NOMO-1 treated with DMSO at 0.1 percent for 48 hours (cell line): ENCODE results near the gene AZI2.

Experiments
- DNase-seq: peaks from one replicate; lab custom pipeline; 2025; ENCODE audit not compliant: unreplicated experiment; lab: John Stamatoyannopoulos, UW

The AZI2 gene

GRCh38 chr3:28348629-28349468, at the start of gene AZI2, which contains the start of gene ZCWPW2:
Gene AZI2, minus strand, starts transcription at chr3:28348824. Its CDS starts 8,207 bp downstream, at chr3:28340617.
Gene ZCWPW2, plus strand, starts transcription at chr3:28348721. Its CDS starts 64,348 bp downstream, at chr3:28413069.
- DNase-seq = peak; percentile 94

- no peak for DNase-seq
Observed at GRCh38 chr3:28388978-28389377, 40.4 kb upstream of the AZI2 start.

- peak; percentile 44 for DNase-seq
Observed at GRCh38 chr3:28386049-28386448, 37.4 kb upstream of the AZI2 start.

GRCh38 chr3:28376424-28376823, 27.8 kb upstream of the AZI2 start:
- DNase-seq = peak; percentile 93

- DNase-seq = peak; percentile 31
Observed at GRCh38 chr3:28349469-28350000, 911 bp upstream of the AZI2 start.

- DNase-seq = no peak
Observed at GRCh38 chr3:28348265-28348628, 377 bp downstream of the AZI2 start.

- DNase-seq = peak; percentile 88
Observed at GRCh38 chr3:28347374-28348264, 1.0 kb downstream of the AZI2 start.

GRCh38 chr3:28345690-28346089, 2.9 kb downstream of the AZI2 start:
- DNase-seq = no peak

- DNase-seq = no peak
Observed at GRCh38 chr3:28343144-28343543, 5.5 kb downstream of the AZI2 start.

- no peak for DNase-seq
Observed at GRCh38 chr3:28337230-28337629, 11.4 kb downstream of the AZI2 start.

GRCh38 chr3:28335246-28335645, 13.4 kb downstream of the AZI2 start:
- no peak for DNase-seq

GRCh38 chr3:28334552-28334951, 14.1 kb downstream of the AZI2 start:
- peak; percentile 10 for DNase-seq

GRCh38 chr3:28328188-28329151, 20.2 kb downstream of the AZI2 start:
- peak; percentile 65 for DNase-seq

- DNase-seq = peak; percentile 89
Observed at GRCh38 chr3:28326458-28326926, 22.1 kb downstream of the AZI2 start.

- no peak for DNase-seq
Observed at GRCh38 chr3:28322464-28322863, 26.2 kb downstream of the AZI2 start.

- no peak for DNase-seq
Observed at GRCh38 chr3:28320981-28321380, 27.6 kb downstream of the AZI2 start.

GRCh38 chr3:28317438-28318022, 31.1 kb downstream of the AZI2 start:
- peak; percentile 54 for DNase-seq

- DNase-seq = no peak
Observed at GRCh38 chr3:28316226-28316625, 32.4 kb downstream of the AZI2 start.

GRCh38 chr3:28315711-28316110, 32.9 kb downstream of the AZI2 start:
- no peak for DNase-seq

- peak; percentile 74 for DNase-seq
Observed at GRCh38 chr3:28308196-28308595, 40.4 kb downstream of the AZI2 start.
